Umbilical cord (tissue), 2 donors: ENCODE measurements around the gene TAS1R2. TPM values are rescaled to one million over a fixed set of nuclear protein-coding genes. Genes with fewer than 3 reads are reported as not detected.

Source experiments
- DNase-seq: peaks from one replicate; pipeline ENCODE4 v3.0.0-alpha.2; 2015; ENCODE audit warnings: low spot score
- total RNA-seq: library from RNA; depleted of rRNA; stranded (reverse); fragments of >200 nt; gene quantifications from one replicate; pipeline ENCODE4 v1.2.3, GENCODE V29; 2014; ENCODE audit warnings: low replicate concordance; ENCODE audit not compliant: insufficient read depth

The TAS1R2 gene
- total RNA-seq, 1 donor from 2014 or later = 0.24 TPM

DNA sequence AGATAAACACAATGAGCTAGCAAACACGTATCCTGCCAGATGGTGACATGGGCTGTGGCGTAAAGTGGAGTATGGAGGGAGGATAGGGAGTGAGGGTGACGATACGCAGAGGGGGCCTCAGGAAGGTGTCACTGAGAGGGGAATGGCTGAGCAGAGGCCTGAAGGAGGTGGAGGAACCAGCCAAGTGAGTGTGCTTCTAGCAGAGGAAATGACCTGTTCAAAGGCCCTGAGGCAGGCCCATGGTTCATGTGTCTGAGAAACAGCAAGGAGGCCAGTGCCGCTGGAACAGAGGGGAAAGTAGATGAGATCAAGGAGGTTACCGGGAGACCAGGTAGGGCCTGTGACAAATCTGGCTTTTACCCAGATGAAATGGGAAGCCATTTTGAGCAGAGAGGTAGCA is 36.0 kb downstream of the TAS1R2 start:
- DNase-seq = no peak

DNA sequence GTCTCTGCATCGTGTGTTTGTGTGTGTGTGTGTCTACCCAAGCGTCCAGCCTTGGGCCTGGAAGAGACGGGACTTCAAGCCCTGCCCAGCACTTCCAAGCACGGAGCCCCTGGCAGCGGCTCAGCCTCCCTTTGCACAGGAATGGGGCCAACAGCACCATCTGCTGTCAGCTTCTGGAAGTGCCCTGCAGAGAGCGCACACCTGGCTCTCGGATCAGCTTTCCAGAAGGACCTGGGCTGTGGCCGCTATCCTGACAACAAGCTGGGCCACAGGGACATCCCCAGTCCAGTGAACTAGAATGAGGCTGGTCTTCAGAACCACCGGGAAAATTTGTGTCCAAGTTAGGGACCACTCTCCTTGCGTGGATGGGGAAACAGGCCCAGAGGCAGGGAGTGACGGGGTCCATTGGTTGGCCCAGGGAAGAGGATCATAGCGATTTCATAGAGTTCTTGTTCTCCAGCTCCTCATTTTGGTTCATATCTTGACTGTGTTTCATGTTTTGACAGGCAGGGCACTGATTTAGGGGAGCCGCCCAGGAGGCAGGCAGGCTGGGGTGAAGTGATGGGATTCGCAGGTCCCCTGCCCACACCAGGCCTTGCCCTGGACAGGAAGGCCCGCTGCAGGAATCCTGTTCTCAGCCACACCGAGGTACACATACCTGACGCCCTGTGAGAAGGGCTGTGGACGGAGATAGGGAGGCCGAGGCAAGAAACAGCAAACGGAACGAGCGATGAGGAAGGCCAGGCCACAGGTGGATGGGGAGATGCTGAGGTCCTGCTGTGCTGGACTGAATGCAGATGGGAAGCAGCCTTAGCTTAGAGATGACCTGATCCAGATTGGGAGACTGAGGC is 38.4 kb downstream of the TAS1R2 start:
- peak; percentile 74 for DNase-seq

DNA sequence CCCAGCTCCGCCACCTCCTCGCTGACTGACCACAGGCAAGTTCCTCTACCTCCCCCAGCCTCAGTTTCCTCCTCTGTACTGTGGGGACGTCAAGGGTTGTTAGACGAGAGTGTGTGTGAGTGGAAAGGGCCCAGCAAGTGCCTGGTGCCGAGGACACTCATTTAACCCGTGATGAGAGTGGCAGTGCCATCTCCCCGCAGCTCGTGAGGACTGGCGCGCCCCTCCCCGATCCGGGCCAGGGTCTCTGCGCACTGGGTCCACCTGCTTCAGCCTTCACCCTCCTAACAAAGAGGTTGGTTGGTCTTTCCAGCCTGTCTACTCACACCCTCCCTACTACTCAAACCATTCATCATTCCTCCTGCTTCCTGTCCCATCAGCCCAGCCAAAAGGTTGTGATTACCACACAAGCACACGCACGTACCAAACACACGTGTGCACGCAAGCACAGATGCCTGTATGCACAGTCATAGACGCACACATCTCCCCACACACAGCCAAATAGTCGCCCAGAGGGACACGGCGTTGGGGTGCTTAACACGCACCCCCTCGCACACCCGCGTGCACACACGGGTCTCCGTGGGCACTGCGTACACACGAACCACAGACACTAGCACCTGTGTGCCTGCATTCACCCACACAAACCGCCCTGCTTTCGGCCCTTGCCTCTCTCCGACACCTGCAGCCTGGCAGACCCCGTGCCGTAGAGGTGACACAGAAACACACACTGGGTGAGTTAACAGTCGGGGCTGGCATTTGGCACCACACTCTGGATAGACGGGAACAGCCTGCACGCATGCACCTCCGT is 39.3 kb downstream of the TAS1R2 start:
- DNase-seq = no peak

DNA sequence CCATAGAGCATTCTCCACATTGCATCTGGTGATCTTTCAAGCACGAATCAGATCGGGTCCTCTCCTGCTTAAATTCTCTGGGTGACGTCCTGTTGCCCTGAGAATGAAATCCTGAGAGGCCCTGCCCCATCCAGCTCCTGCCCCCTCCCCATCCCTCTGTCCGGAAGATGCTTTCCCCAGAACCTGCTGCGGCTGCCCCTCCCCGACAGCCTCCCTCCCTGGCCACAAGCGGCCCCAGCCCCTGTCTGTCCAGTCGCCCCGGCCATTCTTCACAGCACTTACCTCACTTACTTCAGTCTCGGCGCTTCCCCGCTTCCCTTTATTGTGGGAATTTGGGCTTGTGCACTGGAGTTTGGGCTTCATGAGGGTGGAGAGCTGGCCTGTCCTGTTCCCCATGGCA is 40.3 kb downstream of the TAS1R2 start:
- no peak for DNase-seq

DNA sequence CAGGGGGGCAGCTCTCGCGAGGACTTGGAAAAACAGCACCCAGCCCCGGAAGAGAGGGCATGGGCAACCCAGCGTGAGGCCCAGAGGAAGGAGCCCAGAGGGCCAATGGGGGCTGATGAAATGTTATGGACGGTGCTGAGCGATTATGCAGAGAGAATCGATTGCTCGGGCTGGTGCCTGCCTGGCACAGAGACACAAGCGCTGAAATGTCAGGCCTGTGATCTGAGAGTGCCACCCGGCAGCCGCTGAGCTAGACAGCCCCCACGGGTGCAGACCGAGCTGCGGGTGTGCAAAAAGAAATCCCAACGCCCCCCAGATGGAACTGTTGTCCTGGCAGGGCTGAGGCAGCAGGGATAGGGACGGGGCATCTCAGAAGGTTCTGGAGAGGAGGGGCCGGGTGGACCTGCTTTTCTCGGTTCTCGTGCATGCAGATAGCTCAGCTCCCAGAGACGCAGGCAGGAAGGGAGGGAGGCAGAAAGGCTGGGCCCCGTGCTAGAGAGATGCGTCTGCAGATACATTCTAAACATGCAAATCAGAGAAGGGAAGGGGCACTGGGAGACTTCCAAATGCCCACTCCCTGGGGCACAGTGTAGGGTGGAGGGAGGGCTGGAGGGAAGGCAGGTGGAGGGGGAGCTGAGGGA is 41.5 kb downstream of the TAS1R2 start:
- no peak for DNase-seq

DNA sequence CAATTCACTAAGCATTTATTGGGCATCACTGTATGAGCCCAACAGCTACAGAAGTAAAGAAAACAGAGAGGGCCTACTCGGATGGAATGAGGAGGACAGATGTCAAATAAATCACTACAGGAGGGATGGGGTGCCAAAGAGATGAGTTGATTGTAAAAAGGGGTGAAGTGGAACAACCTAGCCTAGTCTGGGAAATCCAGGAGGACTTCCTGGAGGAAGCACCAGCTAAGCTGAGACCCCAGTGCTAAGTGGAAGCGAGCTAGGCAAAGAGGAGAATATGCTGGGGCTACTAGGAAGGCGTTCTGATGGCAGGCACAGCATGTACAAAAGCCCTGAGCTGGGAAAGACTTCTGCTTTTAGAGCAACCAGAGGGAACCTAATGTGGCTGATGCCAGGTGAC is 42.1 kb downstream of the TAS1R2 start:
- no peak for DNase-seq

DNA sequence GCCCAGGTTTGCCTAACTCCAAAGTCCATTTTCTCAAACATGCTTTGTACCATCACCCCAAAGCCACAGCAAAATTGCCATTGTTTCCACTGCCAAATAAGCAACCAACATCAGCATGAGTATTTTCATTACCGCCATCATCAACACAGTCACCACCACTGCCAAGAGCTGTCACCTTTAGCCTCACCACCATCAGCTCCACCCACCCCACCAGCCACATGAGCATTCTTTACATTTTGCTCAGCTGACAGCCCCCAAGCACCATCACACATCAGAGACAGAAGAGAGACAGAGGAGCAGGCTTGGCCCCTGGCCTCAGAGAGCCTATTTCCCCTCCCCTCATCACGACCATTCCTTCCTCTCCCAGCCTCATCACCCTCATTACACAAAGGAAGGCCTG is 42.7 kb downstream of the TAS1R2 start:
- no peak for DNase-seq

DNA sequence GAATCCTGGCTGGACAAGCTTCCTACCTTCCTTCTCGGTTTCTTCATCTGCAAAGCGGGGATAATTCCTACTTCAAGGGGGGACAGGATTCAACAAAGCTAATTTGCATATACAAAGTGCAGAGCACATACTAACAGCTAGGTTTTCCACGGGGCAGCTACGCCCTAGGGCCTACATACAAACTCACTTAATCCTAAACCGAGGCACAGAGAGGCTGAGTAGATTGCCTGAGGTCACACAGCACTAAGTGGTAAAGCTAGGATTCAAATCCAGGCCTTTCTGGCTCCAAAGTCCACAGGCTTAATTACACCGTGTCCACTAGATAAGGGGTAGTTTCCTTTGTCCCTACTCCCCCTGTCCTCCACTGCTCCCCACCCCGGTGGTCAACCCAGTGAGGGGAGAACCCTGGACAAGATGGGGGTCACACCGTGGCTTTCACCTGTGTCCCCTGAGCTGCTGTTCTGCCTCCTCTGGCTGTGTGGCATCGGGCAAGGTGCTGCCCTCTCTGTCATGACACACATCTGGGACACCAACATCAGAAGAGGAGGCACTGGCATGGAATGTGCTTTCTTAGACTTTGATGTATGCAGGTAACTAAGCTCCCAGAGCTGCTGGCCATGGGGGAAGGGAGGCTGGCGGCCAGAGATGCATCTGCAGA is 44.5 kb downstream of the TAS1R2 start:
- DNase-seq = no peak

DNA sequence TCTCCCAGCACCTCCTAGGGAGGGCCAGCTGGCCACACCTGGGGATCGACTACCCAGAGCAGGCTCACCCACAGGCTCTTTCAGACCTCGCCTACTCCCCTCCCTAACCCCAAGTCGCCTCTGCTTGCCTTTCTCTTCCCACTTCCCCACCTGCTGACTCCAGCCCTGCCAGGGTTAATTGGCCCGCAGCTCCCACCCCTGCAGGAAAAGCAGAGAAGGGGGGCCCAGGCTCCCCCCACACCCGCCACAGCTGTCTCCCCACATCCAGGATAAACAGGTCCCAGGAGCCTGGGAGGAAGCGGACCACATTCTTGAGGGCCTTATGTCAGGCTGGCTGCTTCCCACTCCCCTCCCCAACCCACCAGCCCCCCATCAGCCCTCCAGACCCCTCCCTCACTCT is 45.0 kb downstream of the TAS1R2 start:
- DNase-seq = no peak

DNA sequence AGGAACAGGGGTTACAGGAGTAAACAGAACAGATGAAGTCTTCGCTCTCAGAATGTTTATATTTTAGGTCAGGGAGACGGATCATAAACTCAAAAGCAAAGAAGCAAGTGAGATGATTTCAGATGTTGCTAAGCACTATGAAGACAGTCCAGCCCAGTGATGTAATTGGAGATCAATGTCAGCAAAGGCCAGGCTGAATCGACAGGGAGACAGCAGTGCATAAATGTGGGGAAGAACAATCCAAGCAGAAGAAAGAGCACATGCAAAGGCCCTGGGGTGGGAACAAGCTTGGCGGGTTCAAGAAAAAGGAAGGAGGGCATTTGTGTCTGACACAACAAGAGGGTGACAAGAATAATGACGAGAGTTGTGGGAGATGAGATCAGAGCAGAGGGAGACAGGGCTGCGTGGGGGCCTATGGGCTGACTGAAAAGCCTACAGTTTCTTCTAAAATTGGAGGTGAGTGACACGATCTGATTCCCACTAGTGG is 47.0 kb downstream of the TAS1R2 start:
- DNase-seq = no peak

DNA sequence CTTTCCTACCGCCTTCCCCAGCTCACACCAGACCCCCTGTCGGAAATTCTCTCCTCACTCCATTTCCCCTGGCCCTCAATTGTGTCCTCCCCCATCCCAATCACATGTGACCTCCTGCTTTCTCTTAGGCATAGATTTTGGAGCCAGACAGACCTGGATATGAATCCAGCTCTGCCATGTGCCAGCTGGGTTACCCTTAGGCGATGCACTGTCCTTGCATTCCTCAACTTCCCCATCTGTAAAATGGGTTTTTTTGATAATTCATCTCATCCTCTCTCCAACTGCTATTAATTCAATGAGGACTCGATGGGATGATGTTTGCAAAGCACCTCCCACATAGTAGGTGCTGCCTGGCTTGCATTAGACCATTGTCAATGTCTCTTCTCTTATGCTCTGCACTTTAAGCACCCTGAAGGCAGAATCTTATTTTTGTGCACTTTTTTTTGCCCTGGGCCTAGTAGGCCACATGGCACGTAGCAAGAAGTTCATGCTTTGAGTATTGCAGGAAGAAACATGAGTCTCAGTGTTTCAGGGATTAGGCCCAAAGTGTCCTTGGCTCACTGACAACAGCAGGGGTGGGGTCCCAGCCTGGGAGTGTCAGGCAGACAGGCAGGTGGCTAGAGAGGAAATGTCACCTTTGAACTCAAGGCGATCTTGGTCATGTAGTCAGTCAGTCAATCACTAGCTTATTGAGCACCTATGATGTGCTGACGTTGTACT is 47.6 kb downstream of the TAS1R2 start:
- no peak for DNase-seq

DNA sequence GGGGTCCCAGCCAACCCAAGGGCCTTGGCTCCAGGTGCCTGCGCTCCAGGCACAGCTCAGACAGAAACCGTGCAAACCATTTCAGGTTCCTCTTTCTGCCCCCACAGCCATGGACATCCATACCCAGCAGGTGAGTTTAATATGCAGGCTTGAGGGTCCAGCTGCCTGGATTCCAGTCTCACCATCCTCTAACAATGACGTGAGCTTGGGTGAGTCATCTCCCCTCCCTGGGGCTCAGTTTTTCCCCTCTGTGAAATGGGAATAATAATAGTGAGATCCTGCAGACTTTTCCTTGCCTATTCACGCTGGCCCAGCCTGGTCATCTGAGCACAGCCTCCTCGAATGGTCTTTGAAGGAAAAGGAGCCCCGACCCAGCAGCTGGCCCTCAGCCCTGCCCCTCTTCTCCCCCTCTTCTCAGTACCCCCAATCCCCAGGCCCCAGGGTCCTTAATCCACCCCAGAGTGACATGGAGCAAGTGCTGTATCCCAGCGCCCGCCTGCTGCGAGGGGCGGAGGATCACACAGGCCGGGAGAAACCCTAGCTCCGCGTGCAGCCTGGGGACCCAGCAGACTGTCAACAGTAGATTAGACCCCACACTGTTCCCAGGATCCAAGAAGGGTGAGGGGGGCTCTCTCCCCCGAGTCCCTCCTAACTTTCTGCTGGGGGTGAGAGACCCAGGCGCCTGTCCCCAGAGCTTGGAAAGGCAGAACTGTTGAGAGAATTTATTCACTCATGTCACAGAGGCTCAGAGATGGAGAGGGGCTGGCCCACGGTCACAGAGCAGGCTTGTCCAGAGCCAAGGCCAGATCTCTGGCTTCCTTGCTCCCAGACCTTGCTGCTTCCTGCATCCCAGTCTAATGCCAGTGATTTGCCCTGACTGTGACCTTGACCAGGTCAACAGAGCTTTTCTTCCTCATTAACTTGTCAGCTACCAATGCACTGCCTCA is 49.2 kb downstream of the TAS1R2 start:
- DNase-seq = no peak

DNA sequence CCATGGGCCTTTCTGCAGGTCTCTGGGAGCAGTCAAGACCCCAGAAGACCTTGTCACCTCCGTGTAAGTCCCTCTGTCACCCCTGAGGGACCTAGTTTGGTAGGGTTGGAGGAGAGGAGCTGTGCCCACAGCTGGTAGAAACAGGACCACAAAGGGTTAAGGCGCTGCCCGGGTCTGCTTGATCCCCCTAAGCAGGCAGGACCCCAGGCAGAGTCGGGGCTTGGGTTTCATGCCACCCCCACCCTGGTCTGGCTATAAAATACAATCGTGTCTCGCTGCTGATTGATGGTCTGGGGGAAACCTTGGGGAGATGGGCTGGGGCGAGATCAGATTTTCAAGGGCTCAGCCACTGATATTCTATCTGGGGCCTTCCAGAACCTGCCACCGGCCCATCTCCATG is 50.9 kb downstream of the TAS1R2 start:
- no peak for DNase-seq

DNA sequence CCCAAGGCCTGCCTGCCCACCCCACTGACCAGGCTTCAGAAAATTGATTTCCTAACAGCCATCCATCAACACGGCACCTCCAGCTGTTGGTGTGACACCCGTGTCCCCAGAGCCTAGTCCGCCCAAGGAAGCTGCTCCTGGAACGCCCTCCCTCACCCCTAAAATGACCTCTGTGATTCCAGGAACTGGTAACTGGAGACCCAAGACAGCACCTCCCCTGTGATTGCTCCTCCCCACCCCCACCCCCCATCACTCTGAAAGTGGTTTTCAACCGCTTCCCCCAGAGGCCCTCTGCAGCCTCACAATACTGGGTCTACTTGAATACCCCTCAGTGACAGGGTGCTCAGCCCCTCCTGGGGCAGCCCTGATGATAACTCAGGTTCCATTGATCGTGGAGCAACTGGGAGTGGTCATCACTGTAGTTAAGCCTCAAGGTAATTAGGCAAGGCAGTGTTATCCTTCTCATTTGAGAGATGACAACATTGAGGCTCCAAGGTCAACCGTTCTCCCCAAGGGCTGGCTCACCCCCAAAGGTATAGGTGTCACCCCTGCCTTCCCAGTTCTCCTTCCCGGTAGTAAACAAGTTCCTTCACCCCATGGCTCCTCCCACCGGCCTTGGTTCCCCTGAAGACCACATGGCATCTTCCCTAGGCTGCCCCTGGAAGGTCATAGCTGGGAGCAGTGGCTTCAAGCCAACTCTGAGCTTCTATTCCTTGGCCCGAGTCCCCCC is 52.0 kb downstream of the TAS1R2 start:
- DNase-seq = no peak

DNA sequence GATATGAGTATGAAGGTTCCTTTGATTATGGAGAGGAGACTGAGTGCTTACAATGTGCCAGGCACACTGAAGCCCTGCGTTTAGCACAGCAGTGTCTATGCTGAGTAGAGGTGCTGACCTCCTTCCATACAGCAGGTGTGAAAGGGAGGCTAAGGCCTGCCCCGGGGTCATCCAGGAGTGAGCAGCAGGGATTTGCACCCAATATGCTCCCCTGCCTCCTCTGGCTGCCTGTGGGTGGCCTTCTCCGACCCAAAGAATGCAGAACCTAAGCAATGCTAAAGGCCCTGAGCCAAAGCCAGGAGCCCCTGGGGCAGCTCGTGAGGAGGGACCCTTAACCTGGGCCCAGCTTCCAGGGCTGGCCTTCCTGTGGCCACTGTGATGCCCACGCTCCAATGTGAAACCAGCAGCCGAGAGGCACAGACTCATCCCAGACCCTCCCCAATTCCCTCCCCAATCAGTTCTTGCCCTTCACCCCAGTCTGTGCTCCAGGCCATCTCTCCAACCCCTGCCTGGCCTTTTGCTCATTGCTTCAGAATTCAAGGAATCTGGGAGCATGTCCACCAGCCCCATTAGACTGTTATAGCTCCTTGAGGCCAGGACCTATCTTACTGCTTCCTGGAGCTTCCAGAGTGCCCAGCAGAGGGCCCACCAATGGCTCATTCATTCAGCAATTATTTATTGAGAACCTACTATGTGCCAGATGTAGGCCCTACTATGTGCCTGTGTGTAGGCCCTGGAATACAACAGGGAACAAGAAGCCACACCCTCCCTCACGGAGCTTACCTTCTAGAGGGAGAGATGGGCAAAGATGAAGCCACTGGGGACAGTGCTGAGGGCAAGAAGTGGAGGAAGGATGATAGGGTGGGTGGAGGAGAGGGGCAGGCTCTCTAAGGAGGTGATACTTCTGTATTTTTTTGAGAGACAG is 53.3 kb downstream of the TAS1R2 start:
- DNase-seq = peak; percentile 25

DNA sequence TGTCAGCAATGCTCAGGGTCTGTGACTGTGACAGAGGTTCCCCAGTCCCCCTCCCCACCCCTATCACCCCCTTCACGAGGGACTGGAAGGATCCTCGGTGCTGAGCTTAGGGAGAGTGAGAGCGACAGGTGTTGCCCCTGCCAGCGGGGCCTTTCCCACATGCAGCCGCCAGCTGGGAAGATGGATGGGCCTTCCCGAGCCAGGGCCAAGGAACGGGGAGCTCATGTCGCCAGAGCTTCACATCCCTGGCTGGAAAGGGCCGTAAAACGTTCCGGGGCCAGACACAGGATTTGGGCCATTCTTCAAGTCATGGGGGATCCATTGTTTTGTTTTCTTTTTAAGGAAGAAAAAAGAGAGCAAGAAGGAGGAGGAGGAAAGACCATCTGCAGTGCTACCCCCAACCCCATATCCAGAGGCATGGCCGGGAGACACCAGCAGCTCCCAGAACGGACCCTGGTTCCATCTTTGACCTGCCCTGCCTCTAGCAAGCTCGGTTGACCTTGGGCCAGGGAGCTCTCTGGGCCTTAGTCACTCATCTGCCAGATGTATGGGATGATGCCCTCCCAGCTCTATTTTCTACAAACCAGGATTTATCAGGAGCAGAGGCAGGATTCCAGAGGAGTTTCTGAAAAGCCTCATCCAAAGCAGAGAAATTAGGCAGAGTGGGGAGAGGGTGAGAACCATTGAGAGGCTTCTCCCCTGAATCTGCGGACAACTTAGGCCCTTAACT is 54.1 kb downstream of the TAS1R2 start:
- DNase-seq = peak; percentile 54

DNA sequence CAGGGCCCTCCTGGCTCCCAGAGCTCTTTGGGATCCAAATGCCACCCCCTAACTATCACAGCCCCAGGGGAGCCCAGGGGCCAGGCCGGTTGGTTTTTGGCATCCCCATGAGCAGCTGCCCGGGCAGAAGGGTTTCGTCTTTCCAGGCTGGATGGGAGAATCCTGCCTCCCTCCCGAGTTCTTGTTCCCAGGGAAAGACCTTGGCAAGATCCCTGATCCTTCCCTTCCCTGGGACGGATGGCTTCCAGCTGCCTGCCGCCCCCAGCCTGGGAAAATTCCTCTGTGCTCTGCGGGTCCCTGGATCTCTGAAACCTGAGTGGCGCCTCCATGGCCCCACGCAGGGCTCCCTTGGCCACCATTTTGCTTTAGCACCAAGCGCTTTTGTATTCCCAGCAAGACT is 55.6 kb downstream of the TAS1R2 start:
- no peak for DNase-seq
